GM18520 (cell line): ENCODE results near the gene OTOF.

Source experiments
- ATAC-seq: cut with Tn5 transposase; IDR thresholded peaks from one replicate; pipeline ENCODE4 v1.9.1; 2021; ENCODE audit not compliant: unreplicated experiment

Gene OTOF

GRCh38 chr2:26414311-26414710 lies 63.6 kb downstream of the OTOF start:
- ATAC-seq = no peak

DNA sequence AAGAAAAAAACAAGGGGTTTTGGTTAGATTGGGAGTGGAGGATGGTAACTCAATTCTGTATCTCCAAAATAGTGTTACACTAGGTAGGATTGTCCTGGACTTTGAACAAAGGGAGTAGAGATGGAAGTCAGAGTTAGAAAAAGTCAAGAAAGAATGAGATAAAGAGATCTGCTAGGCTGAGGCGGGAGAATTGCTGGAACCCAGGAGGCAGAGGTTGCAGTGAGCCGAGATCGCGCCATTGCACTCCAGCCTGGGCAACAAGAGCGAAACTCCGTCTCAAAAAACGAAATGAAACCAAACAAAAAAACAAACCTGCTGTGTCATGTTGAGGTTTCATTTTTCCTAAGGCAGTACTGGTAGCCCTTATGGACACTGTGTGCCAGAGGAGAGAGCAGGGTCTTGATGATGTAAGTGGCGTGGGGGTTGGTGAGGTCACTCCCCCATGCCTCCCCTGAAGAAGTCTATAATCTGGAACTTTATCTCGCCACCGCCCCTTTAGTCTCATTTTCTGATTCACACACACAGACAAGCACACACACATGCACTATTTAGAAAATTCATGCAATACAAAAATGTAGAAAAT lies 65.7 kb downstream of the OTOF start:
- ATAC-seq = no peak

- no peak for ATAC-seq
Measured at GRCh38 chr2:26411419-26411818, 66.5 kb downstream of the OTOF start.

DNA sequence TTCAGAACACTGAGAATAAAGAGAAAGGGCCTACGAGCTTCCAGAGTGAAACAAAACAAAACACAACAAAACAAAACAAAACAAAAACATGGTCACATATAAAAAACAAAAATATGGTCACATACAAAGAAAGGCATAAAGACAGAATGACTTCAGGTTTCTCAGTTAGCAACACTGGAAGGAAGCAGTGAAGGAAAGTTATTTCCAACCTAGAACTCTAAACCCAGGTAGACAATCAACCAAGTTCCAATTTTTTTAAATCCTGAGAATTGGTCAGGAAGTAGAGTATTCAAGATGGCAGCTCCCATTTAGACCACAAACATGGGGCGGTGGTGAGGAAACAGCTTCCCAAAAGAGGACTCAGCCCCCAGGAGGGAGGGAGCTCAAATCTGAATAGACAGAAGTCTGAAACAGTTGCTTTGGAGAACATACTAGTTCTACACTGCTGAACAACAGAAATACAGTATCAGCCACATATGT lies 67.1 kb downstream of the OTOF start:
- no peak for ATAC-seq

- no peak for ATAC-seq
Measured at GRCh38 chr2:26409785-26410184, 68.1 kb downstream of the OTOF start.

GRCh38 chr2:26407526-26407925 lies 70.4 kb downstream of the OTOF start:
- no peak for ATAC-seq
